ENCODE data around the gene KIAA2012.

DNA sequence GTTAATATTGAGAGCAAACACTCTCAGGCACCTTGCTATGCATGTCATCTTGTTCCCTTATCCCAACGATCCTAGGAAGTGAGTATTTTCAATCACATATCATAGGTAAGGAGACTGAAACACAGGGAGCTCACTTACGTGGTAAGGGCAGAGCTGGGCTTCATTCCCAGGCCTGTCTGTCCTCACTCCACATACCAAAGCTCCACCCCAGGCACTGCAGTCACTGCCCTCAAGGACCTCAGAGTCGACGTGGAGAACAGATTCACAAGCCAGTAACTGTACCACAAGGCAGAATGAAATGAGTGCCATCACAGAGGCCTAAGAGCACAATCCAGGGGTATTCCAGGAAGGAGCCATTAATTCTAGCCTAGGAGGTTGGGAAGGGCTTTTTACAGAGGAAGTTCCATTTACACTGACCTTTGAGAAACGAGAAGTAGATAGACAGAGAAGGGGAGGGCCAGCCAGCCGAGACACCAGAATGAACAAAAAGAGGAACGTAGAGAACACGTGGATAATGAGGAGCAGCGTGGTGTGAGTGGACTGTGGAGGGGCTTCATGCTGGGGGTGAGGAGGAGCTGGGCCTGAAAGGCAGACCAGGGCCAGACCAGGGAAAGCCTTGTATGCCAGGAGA lies 48.6 kb downstream of the KIAA2012 start:
- TF ChIP-seq CTCF (IDR thresholded peaks at IDR 0.05; ENCODE audit: insufficient read depth, low read depth, low read length) (no peak), EZH2 (IDR thresholded peaks at IDR 0.05; ENCODE audit: insufficient read depth, low read length) (no peak)
